ENCODE results near the gene SFXN1. TPM values are rescaled to one million over a fixed set of nuclear protein-coding genes. Genes with fewer than 3 reads are reported as not detected.
"Not testable (repeated sequence)": the region's sequence is repeated elsewhere in the genome, so short reads cannot be mapped to it uniquely, and the experiment has no call there.

The SFXN1 gene
- total and polyA plus RNA-seq, 2 of the 4 experiments (the other 2 are of a cell fraction), result 131 to 410 TPM

- H2AK9ac ChIP-seq (replicated peaks; ENCODE audit: low read depth, low read length, poor library complexity), result peak overlapping the region; percentile 23
- no peak overlapping the region for H3K27ac ChIP-seq (ENCODE audit: insufficient read depth, low read length)
- no peak overlapping the region for H3K14ac ChIP-seq (replicated peaks; ENCODE audit: low read depth, low read length)
- no peaks in the 10 kb centered on the region for H3K79me1 ChIP-seq (ENCODE audit: low read depth in 1 of 2, low read length in 2 of 2)
- BruUV-seq (replicated peaks), result no TSS peak
- no peaks in the 10 kb centered on the region for H3K9me1 ChIP-seq (ENCODE audit: insufficient read depth, low read length)
- H3K9me3 ChIP-seq (ENCODE audit: control insufficient read depth, insufficient read depth, low read length), result no peaks in the 10 kb centered on the region
- 0 out of 2 replicates have a peak, but pooled peaks cover 2% of the 10 kb centered on the region for H3K27me3 ChIP-seq (ENCODE audit: control insufficient read depth, insufficient read depth, low read length)
- no peak overlapping the region for H3K56ac ChIP-seq (ENCODE audit: extremely low read depth, insufficient read depth, low read length)
- WGBS, 2 experiments (ENCODE audit: extremely low coverage in 2 of 2, insufficient read length in 1 of 2), result 4% methylated on average over 22 of the region's 32 CpGs; no CpG with 5 or more reads in 1 of the 2 experiments
- in situ Hi-C loops (cut with MboI; ENCODE audit: low sequenced_read_pairs) (no loop called here), intact Hi-C loops (cut with micrococcal nuclease) (loop anchor here (5.0 kb wide), 1 partner anchor 183 kb away; no protein-coding TSS in a partner anchor), dilution Hi-C loops (cut with HindIII; ENCODE audit: low sequenced_read_pairs, unreplicated experiment) (no loop called here)
- TF ChIP-seq RAD21 (IDR thresholded peaks at IDR 0.05; ENCODE audit: low read length) (peak; percentile 83), CTCF (conservative IDR thresholded peaks at IDR 0.05; ENCODE audit: low read depth, low read length) (peak; percentile 99), MAZ (IDR thresholded peaks at IDR 0.05; ENCODE audit: borderline replicate concordance, low read depth, low read length) (peak; percentile 33; the same call in 1 of the 2 replicates), SMC3 (IDR thresholded peaks at IDR 0.05; ENCODE audit: low read depth, low read length) (peak; percentile 82), CEBPB (IDR thresholded peaks at IDR 0.05; ENCODE audit: low read depth, low read length) (no peak)
- H3K4me3 ChIP-seq (ENCODE audit: insufficient read depth, low read depth, low read length), result no peak overlapping the region
- H3K4me1 ChIP-seq (ENCODE audit: control insufficient read depth, insufficient read depth, low read length), result no peaks in the 10 kb centered on the region
- DNase-seq (peak; percentile 77), ATAC-seq (ENCODE audit: low read depth) (peak; percentile 99)
- H3K4me2 ChIP-seq (ENCODE audit: low read depth, low read length), result peak overlapping the region; percentile 23
- no peaks in the 10 kb centered on the region for H3K36me3 ChIP-seq (ENCODE audit: control insufficient read depth, insufficient read depth, low read length)
- H3K9ac ChIP-seq (ENCODE audit: low read depth, low read length), result no peak overlapping the region
- no peak overlapping the region for H4K8ac ChIP-seq (ENCODE audit: low read depth in 2 of 2, low read length in 2 of 2)
- no peaks in the 10 kb centered on the region for H4K20me1 ChIP-seq (ENCODE audit: insufficient read depth, low read length)
- no peak overlapping the region for H2BK20ac ChIP-seq (ENCODE audit: low read depth, low read length)
- ChIA-PET POLR2A (ENCODE audit: unreplicated experiment) (no interaction called here), CTCF (interaction anchor here (0.6 to 2.0 kb wide), 8 partner anchors 8 to 608 kb away, joined by 3 to 16 read pairs (median 4); no protein-coding TSS in a partner anchor)
- H3K23ac ChIP-seq (ENCODE audit: low read depth, low read length), result no peak overlapping the region
- H4K5ac ChIP-seq (ENCODE audit: low read depth, low read length), result no peak overlapping the region
- H4K91ac ChIP-seq (ENCODE audit: insufficient read depth, low read depth, low read length), result no peak overlapping the region
- no peak overlapping the region for H2BK120ac ChIP-seq (ENCODE audit: low read depth, low read length)
- no peak overlapping the region for H2BK5ac ChIP-seq (ENCODE audit: low read depth, low read length, poor library complexity, severe bottlenecking)
- no peak overlapping the region for H2AK5ac ChIP-seq (ENCODE audit: low read depth, low read length)
- no peak overlapping the region for H3K4ac ChIP-seq (ENCODE audit: low read depth, low read length)
- peak overlapping the region; percentile 77 for H2AFZ ChIP-seq (replicated peaks; ENCODE audit: low read length, poor library complexity)
- H3K18ac ChIP-seq (ENCODE audit: low read depth, low read length), result no peak overlapping the region
- no peak overlapping the region for H2BK15ac ChIP-seq (ENCODE audit: low read depth, low read length)
These were observed 55.9 kb downstream of the SFXN1 start for GRCh38 chr5:175534070-175534932.

GRCh38 chr5:175535331-175535730 is 57.0 kb downstream of the SFXN1 start:
- DNase-seq; POLR2A ChIA-PET (ENCODE audit: unreplicated experiment); H3K14ac ChIP-seq (replicated peaks; ENCODE audit: low read depth, low read length); H2AFZ ChIP-seq (replicated peaks; ENCODE audit: low read length, poor library complexity); H3K23ac ChIP-seq (ENCODE audit: low read depth, low read length); in situ Hi-C loops (cut with MboI; ENCODE audit: low sequenced_read_pairs); H2BK120ac ChIP-seq (ENCODE audit: low read depth, low read length); H2BK5ac ChIP-seq (ENCODE audit: low read depth, low read length, poor library complexity, severe bottlenecking); H2BK15ac ChIP-seq (ENCODE audit: low read depth, low read length); H3K4me2 ChIP-seq (ENCODE audit: low read depth, low read length); H4K20me1 ChIP-seq (ENCODE audit: insufficient read depth, low read length); H2BK20ac ChIP-seq (ENCODE audit: low read depth, low read length); H3K18ac ChIP-seq (ENCODE audit: low read depth, low read length); H3K9me1 ChIP-seq (ENCODE audit: insufficient read depth, low read length); H3K9me3 ChIP-seq (ENCODE audit: control insufficient read depth, insufficient read depth, low read length); H3K27ac ChIP-seq (ENCODE audit: insufficient read depth, low read length); H3K79me1 ChIP-seq (ENCODE audit: low read depth in 1 of 2, low read length in 2 of 2); H3K36me3 ChIP-seq (ENCODE audit: control insufficient read depth, insufficient read depth, low read length); intact Hi-C loops (cut with micrococcal nuclease); H4K5ac ChIP-seq (ENCODE audit: low read depth, low read length); H3K27me3 ChIP-seq (ENCODE audit: control insufficient read depth, insufficient read depth, low read length); H3K4ac ChIP-seq (ENCODE audit: low read depth, low read length); H4K8ac ChIP-seq (ENCODE audit: low read depth in 2 of 2, low read length in 2 of 2); H3K4me3 ChIP-seq (ENCODE audit: insufficient read depth, low read depth, low read length); H2AK9ac ChIP-seq (replicated peaks; ENCODE audit: low read depth, low read length, poor library complexity); ATAC-seq (ENCODE audit: low read depth); H3K56ac ChIP-seq (ENCODE audit: extremely low read depth, insufficient read depth, low read length); H2AK5ac ChIP-seq (ENCODE audit: low read depth, low read length); H3K4me1 ChIP-seq (ENCODE audit: control insufficient read depth, insufficient read depth, low read length); BruUV-seq (replicated peaks); H3K9ac ChIP-seq (ENCODE audit: low read depth, low read length); dilution Hi-C loops (cut with HindIII; ENCODE audit: low sequenced_read_pairs, unreplicated experiment); H4K91ac ChIP-seq (ENCODE audit: insufficient read depth, low read depth, low read length): not testable (repeated sequence)
- no CpG with 5 or more reads among the region's 3 CpGs for WGBS, 2 experiments (ENCODE audit: extremely low coverage in 2 of 2, insufficient read length in 1 of 2)
- CTCF ChIA-PET, result interaction anchor here (2.0 kb wide), 1 partner anchor 10 kb away, joined by 16 read pairs; no protein-coding TSS in a partner anchor
